ENCODE data around the gene DNAL1. TPM values are rescaled to one million over a fixed set of nuclear protein-coding genes. Genes with fewer than 3 reads are reported as not detected.

DNAL1 gene
- total and polyA plus RNA-seq, 2 of the 13 experiments (the other 11 are each of a cell fraction or from before 2014, with no cell fraction given), result 1.4 to 13.3 TPM

DNA sequence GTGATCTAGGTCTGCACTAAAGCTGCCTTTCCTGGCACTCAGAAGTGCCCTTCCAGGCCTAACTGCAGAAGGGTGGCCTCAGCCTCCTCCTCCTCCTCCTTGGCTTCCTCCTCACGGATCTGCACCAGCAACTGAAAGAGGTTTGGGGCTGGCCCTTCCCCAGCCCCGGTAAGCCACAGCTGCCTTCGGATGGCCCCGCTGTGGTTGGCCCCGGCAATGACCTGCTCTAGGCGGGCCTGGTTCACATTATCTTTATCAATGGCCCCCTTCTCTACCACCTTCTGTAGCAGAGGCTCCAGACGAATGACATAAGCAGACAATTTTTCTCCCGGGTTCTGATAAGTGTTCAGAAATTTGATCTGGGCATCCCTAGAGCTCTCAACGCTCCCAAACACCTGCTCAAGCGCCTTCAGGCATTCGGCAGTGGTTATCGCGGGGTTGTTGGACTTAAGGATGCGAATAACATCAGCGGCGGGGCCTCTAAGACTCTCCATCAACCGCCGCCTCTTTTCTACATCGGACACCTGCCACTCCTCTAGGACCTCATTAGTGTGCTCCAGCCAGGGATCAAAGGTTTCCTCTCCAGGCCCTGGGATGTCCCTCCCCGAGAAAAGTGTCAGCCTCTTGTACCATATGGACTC is 67.9 kb downstream of the DNAL1 start:
- Histone ChIP-seq H3K27me3 (ENCODE audit: control insufficient read depth in 1 of 2, insufficient read depth in 2 of 2, low read length in 2 of 2) (no peaks in the 10 kb centered on the region), H3K79me2 (ENCODE audit: insufficient read depth, low read length) (peaks cover 20% of the 10 kb centered on the region), H3K27ac (ENCODE audit: extremely low read length, insufficient read depth, low read length) (no peak overlapping the region), H3K4me3 (replicated peaks in 1 of 3; ENCODE audit: insufficient read depth in 1 of 3, low read depth in 2 of 3, low read length in 3 of 3) (peak overlapping the region; percentile 79 to 89 (median 81)), H3K4me2 (ENCODE audit: low read depth, low read length) (peak overlapping the region; percentile 91), H3K9ac (ENCODE audit: insufficient read depth, low read depth, low read length) (peak overlapping the region; percentile 72), H4K20me1 (ENCODE audit: insufficient read depth, low read length) (0 out of 2 replicates have a peak, but pooled peaks cover 5% of the 10 kb centered on the region), H3K9me3 (ENCODE audit: low read length) (no peaks in the 10 kb centered on the region), H2AFZ (ENCODE audit: low read length) (no peak overlapping the region), H3K4me1 (ENCODE audit: insufficient read depth, low read length) (peaks cover 15% of the 10 kb centered on the region), H3K36me3 (replicated peaks in 1 of 2; ENCODE audit: control insufficient read depth in 1 of 2, insufficient read depth in 2 of 2, low read length in 2 of 2) (peaks cover 2 to 10% of the 10 kb centered on the region in 2 experiments; a peak in 4 of 5 replicates)
- FAIRE-seq (peak; percentile 46), DNase-seq (ENCODE audit: low spot score) (no peak), ATAC-seq (peak; percentile 40)
- intact Hi-C loops (cut with micrococcal nuclease; ENCODE audit: unreplicated experiment) (loop anchor here (2.0 to 5.0 kb wide), 2 partner anchors 48 to 175 kb away; partner anchors contain the start of gene ACOT1), in situ Hi-C loops (cut with HindIII; ENCODE audit: extremely low pct_ligation_motif_present, low pct_unique_long_range_greater_than_20kb) (no loop called here)
- POLR2A ChIA-PET, result interaction anchor here (0.7 to 2.5 kb wide), 5 partner anchors 19 to 174 kb away, joined by 3 to 8 read pairs (median 5); partner anchors contain the start of genes ACOT2, PTGR2 and ZNF410
- TF ChIP-seq DRAP1 (CRISPR knock-in tag; IDR thresholded peaks at IDR 0.05), result 0 out of 2 replicates have a peak, but pooled peaks have one; percentile 12
- no peak for TF ChIP-seq ZNF317 (CRISPR knock-in tag; IDR thresholded peaks at IDR 0.05)
- TF ChIP-seq, protein P1, sequence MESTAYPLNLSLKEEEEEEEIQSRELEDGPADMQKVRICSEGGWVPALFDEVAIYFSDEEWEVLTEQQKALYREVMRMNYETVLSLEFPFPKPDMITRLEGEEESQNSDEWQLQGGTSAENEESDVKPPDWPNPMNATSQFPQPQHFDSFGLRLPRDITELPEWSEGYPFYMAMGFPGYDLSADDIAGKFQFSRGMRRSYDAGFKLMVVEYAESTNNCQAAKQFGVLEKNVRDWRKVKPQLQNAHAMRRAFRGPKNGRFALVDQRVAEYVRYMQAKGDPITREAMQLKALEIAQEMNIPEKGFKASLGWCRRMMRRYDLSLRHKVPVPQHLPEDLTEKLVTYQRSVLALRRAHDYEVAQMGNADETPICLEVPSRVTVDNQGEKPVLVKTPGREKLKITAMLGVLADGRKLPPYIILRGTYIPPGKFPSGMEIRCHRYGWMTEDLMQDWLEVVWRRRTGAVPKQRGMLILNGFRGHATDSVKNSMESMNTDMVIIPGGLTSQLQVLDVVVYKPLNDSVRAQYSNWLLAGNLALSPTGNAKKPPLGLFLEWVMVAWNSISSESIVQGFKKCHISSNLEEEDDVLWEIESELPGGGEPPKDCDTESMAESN (CRISPR knock-in tag; conservative IDR thresholded peaks at IDR 0.05), result 0 out of 2 replicates have a peak, but pooled peaks have one; percentile 17
- peak; percentile 5; the same call in 1 of the 2 replicates for TF ChIP-seq HDAC1 (CRISPR knock-in tag; IDR thresholded peaks at IDR 0.05)
- no peak for TF ChIP-seq ZFP36L1 (CRISPR knock-in tag; IDR thresholded peaks at IDR 0.05)
- no peak for TF ChIP-seq ZNF710 (CRISPR knock-in tag; IDR thresholded peaks at IDR 0.05; ENCODE audit: borderline replicate concordance)
- peak; percentile 41; the same call in 1 of the 2 replicates for TF ChIP-seq ZFX (CRISPR knock-in tag; IDR thresholded peaks at IDR 0.05; ENCODE audit: low read depth)
- TF ChIP-seq ZNF205 (CRISPR knock-in tag; IDR thresholded peaks at IDR 0.05), result no peak
- TF ChIP-seq TRIM22 (IDR thresholded peaks at IDR 0.05), result no peak
- no peak for TF ChIP-seq HIVEP1 (CRISPR knock-in tag; IDR thresholded peaks at IDR 0.05)
- 0 out of 2 replicates have a peak, but pooled peaks have one; percentile 20 for TF ChIP-seq SAP130 (CRISPR knock-in tag; IDR thresholded peaks at IDR 0.05; ENCODE audit: low read depth)
- 2% methylated on average over 20 of the region's 20 CpGs for WGBS (ENCODE audit: low lambda C conversion rate)
- CTCF ChIA-PET (ENCODE audit: low intra/inter-chr PET ratio, low total read pairs), result no interaction called here
- BruUV-seq (replicated peaks), result no TSS peak

All from HepG2 (cell line).